Pericardium fibroblast (primary cell): ENCODE results near the gene PPP2R2C. TPM values are rescaled to one million over a fixed set of nuclear protein-coding genes. Genes with fewer than 3 reads are reported as not detected.

Experiments used
- total RNA-seq: library from RNA; depleted of rRNA; stranded (reverse); fragments of >200 nt; gene quantifications from 2 replicates; pipeline ENCODE4 v1.2.3, GENCODE V29; 2015

Gene PPP2R2C
- not detected in 2 replicates for total RNA-seq

DNA sequence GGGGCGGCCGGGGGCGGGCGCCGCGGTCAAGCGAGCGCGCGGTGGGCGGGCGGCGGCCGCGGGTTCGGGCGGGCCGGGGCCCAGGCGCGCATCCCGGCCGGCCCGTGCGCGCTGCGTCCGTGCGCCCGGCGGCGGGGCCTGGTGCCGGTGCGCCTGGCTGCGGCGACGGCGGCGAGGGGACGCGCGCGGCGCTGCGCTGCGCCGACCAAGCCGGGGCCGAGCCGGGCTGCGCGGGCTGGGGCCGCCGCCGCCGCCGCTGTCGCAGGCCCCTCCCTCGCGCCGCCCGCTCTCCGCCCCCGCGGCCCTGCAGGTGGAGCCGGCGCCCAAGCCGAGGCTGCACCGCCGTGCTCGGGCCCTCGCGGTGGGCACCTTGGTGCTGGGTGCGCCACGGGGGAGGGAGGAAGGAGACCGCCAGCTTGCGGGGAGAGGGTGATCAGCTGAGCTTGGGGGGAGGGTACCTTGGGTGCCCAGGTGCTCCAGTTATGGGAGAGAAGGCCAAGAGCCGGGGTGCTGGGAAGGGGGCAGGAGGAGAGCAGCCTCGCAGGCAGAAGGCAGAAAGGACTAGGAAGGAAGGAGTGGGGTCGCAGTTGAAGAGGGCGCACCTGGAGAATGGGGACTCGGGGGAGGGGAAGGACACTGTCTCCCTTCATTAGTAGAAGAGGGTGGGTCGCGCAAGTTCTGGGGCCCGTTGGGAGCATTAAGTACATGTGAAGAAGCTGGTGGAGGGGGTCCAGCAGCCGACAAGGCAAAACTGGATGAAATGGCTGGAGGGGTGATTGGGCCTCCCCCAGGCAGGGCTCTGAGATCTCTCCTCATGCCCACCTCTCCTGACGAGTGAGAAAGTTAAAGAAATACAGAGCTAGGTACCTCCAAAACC lies at the start of gene PPP2R2C:
TSS of gene PPP2R2C (minus strand) at position 228 of the 877 bp plus-strand sequence. CDS start 385 bp downstream, outside the sequence.

Other genes starting within 250 kb of the PPP2R2C start
- gene WFS1, start 202.8 kb downstream of the PPP2R2C start, total RNA-seq = 36.5 and 41.1 TPM in 2 replicates
- 25.8 and 27.8 TPM in 2 replicates for gene MAN2B2, start 102.6 kb upstream of the PPP2R2C start, total RNA-seq
- 210 and 238 TPM in 2 replicates for gene MRFAP1, start 168.1 kb upstream of the PPP2R2C start, total RNA-seq
- gene S100P, start 221.3 kb upstream of the PPP2R2C start, total RNA-seq = not detected in 2 replicates
- 41.3 and 45.4 TPM in 2 replicates for gene MRFAP1L1, start 237.3 kb upstream of the PPP2R2C start, total RNA-seq
- 28.0 and 36.6 TPM in 2 replicates for gene BLOC1S4, start 243.6 kb upstream of the PPP2R2C start, total RNA-seq